Body of pancreas (tissue), 4 donors: ENCODE data around the gene CCNL2.

ENCODE experiments used
- POLR2A ChIP-seq, 3 donors: fragments of 450-650 bp; IDR thresholded peaks; one replicate each; pipeline ENCODE4 v1.6.1; 2016; ENCODE audit warnings: antibody characterized with exemption in 3 of 3, mild to moderate bottlenecking in 2 of 3
- TF ChIP-seq, protein P1 (sequence below), 7 experiments: fragments of 450-650 bp in 4 of 7; fragments of 200-600 bp in 3 of 7; sonication (generic) in 3 of 7; IDR thresholded peaks; one replicate each; pipeline ENCODE4 v1.5.1; 2016 to 2019; ENCODE audit warnings: antibody characterized with exemption in 7 of 7

DNA sequence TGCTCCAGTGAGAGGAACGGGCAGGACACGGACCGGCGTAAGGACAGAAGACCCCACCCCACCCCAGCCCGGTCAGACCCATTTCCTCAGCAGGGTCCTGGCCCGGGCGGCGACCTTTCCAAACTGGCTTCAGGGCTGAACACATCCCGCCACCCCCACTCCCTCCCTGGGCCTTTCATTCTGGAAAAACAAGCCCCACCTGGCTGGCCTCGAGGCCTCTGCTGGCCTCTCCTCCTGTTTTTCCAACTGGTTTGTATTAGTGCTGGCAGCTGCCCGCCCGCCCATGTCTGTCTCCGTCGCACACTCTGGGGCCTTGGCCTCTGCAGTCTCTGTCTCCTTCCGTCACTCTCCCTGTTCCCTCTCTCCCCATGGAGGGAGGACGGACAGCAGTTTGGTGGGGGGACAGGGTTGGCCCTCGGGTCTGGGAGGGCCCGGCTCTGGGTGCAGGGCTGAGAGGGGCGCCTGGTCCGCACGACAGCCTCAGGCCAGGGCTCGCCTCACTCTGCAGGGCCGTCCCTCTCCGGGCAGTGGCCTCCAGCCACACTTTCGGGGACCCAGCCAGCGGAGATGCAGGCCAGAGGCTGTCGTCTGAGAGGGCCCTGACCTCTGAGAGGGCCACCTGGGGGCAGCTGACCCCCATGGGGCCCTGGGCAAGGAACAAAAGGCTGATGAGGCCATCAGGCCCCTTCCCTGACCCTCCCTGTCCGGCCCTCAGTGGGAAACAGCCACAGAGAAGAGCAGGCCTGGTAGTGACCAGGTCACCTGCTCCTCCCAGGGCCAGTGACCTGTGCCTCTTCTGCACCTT, 39.3 kb downstream of the CCNL2 start:
- TF ChIP-seq, protein P1, sequence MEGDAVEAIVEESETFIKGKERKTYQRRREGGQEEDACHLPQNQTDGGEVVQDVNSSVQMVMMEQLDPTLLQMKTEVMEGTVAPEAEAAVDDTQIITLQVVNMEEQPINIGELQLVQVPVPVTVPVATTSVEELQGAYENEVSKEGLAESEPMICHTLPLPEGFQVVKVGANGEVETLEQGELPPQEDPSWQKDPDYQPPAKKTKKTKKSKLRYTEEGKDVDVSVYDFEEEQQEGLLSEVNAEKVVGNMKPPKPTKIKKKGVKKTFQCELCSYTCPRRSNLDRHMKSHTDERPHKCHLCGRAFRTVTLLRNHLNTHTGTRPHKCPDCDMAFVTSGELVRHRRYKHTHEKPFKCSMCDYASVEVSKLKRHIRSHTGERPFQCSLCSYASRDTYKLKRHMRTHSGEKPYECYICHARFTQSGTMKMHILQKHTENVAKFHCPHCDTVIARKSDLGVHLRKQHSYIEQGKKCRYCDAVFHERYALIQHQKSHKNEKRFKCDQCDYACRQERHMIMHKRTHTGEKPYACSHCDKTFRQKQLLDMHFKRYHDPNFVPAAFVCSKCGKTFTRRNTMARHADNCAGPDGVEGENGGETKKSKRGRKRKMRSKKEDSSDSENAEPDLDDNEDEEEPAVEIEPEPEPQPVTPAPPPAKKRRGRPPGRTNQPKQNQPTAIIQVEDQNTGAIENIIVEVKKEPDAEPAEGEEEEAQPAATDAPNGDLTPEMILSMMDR (IDR thresholded peaks at IDR 0.05) = no peak
- no peak for TF ChIP-seq POLR2A (IDR thresholded peaks at IDR 0.05)
